IPS-15b (cell line): ENCODE measurements around the gene VPS13D.
"Not testable (repeated sequence)": the region's sequence is repeated elsewhere in the genome, so short reads cannot be mapped to it uniquely, and the experiment has no call there.

Experiments
- H3K27me3 ChIP-seq: one replicate; pipeline ENCODE4 v1.6.1; 2013; ENCODE audit warnings: low read length; ENCODE audit not compliant: control insufficient read depth, insufficient read depth
- H3K36me3 ChIP-seq: one replicate; pipeline ENCODE4 v1.6.1; 2013; ENCODE audit warnings: low read length; ENCODE audit not compliant: control insufficient read depth, insufficient read depth
- H3K4me1 ChIP-seq: one replicate; pipeline ENCODE4 v1.6.1; 2013; ENCODE audit warnings: mild to moderate bottlenecking, low read length; ENCODE audit not compliant: control insufficient read depth, insufficient read depth
- H3K4me3 ChIP-seq: one replicate; pipeline ENCODE4 v1.5.1; 2013; ENCODE audit warnings: low read depth, low read length
- H3K9ac ChIP-seq: one replicate; pipeline ENCODE4 v1.6.1; 2013; ENCODE audit warnings: low read depth, mild to moderate bottlenecking, low read length
- H3K9me3 ChIP-seq: one replicate; pipeline ENCODE4 v1.6.1; 2013; ENCODE audit warnings: mild to moderate bottlenecking, low read length; ENCODE audit not compliant: control insufficient read depth, insufficient read depth

The VPS13D gene

DNA sequence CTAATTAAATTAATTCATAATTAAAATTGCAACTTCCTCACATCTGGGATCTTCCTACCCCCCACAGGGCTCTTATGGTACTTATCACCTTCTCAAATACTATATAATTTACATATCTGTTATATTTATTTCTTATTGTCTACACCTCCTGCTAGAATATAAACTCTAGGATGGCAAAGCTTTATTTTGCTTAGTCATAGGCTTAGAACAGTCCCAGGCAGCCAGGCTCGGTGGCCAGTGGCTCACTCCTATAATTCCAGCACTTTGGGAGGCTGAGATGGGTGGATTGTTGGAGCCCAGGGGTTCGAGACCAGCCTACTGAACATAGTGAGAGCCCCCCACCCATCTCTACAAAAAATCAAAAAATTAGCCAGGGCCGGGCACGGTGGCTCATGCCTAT lies 10.0 kb upstream of the VPS13D start:
- no peak overlapping the region for H3K4me3 ChIP-seq
- no peaks in the 10 kb centered on the region for H3K36me3 ChIP-seq
- peaks cover 3% of the 10 kb centered on the region for H3K9me3 ChIP-seq

GRCh38 chr1:12220890-12221289 lies 8.9 kb upstream of the VPS13D start:
- H3K4me3 ChIP-seq = no peak overlapping the region

More for the DNA sequence above, 10.0 kb upstream of the VPS13D start:
- Histone ChIP-seq H3K27me3 (no peaks in the 10 kb centered on the region), H3K4me1 (no peaks in the 10 kb centered on the region), H3K9ac (no peak overlapping the region)

DNA sequence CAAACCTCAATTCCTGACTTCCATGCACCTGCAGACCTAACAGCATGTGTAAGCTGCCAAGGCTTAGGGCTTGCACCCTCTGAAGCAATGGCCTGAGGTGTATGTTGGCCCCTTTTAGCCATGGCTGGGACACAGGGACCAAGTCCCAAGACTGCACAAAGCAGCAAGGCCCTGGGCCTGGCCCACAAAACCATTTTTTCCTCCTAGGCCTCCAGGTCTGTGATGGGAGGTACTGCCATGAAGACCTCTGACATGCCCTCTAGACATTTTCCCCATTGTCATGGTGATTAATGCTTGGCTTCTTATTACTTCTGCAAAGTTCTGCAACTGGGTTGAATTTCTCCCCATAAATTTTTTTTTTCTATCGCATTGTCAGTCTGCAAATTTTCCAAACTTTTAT lies 7.1 kb upstream of the VPS13D start:
- not testable (repeated sequence) for H3K9ac ChIP-seq, H3K9me3 ChIP-seq, H3K4me3 ChIP-seq, H3K36me3 ChIP-seq, H3K4me1 ChIP-seq, H3K27me3 ChIP-seq

More at GRCh38 chr1:12220890-12221289, 8.9 kb upstream of the VPS13D start:
- no peaks in the 10 kb centered on the region for H3K4me1 ChIP-seq
- no peaks in the 10 kb centered on the region for H3K36me3 ChIP-seq
- peaks cover 3% of the 10 kb centered on the region for H3K9me3 ChIP-seq
- H3K9ac ChIP-seq = no peak overlapping the region
- no peaks in the 10 kb centered on the region for H3K27me3 ChIP-seq

DNA sequence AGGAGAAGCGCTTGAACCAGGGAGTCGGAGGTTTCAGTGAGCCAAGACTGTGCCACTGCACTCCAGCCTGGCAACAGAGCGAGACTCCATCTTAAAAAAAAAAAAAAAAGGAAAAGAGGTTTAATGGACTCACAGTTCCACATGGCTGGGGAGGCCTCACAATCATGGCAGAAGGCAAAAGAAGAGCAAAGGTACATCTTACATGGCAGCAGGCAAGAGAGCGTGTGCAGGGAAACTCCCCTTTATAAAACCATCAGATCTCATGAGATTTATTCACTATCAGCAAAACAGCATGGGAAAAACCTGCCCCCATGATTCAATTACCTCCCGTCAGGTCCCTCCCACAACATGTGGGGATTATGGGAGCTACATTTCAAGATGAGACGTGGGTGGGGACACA lies 5.7 kb upstream of the VPS13D start:
- H3K4me3 ChIP-seq, H3K9me3 ChIP-seq, H3K36me3 ChIP-seq, H3K27me3 ChIP-seq, H3K4me1 ChIP-seq, H3K9ac ChIP-seq: not testable (repeated sequence)

DNA sequence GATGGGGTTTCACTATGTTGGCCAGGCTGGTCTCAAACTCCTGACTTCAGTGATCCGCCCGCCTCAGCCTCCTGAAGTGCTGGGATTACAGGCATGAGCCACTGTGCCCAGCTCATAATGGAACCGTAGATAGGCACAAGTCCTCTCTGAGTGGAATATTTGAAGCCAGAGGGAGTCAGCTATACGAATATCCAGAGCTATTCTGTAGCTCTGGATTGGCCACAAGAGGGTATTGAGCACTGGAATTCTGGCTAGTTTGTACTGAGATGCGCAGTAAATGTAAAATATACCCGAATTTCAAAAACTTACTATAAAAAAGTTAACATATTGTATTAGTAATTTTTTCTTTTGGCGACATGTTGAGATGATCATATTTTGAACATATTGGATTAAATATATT lies 851 bp upstream of the VPS13D start:
- no peaks in the 10 kb centered on the region for H3K9me3 ChIP-seq
- H3K9ac ChIP-seq = no peak overlapping the region
- H3K4me3 ChIP-seq = no peak overlapping the region
- peaks cover 4% of the 10 kb centered on the region for H3K4me1 ChIP-seq
- H3K27me3 ChIP-seq = no peaks in the 10 kb centered on the region
- no peaks in the 10 kb centered on the region for H3K36me3 ChIP-seq

DNA sequence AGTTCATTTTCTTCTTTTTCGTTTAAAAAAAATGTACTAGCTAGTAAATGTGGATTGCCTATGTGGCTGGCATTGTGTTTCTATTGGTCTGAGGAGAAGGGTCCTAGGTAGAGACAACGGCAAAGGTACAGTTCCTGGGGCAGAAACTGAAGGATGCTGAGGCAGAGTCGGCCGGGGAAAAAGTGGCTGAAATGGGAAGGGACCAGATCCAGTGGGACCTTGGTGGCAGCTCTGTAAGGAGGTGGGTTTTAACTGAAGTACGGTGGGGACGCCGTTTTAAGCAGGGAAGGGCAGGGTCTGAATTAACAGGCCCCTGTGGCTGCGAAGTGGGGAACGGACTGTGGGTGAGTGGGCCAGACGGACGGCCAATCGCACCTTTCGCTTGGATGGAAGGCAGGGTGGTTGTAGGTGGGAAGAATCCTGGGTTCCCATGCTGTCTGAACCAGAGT lies 420 bp upstream of the VPS13D start:
- H3K9me3 ChIP-seq = no peaks in the 10 kb centered on the region
- no peak overlapping the region for H3K4me3 ChIP-seq
- H3K27me3 ChIP-seq = no peaks in the 10 kb centered on the region
- H3K9ac ChIP-seq = no peak overlapping the region
- H3K36me3 ChIP-seq = no peaks in the 10 kb centered on the region
- peaks cover 4% of the 10 kb centered on the region for H3K4me1 ChIP-seq

- Histone ChIP-seq H3K9me3 (no peaks in the 10 kb centered on the region), H3K9ac (peak overlapping the region; percentile 24), H3K4me3 (peak overlapping the region; percentile 85), H3K27me3 (no peaks in the 10 kb centered on the region), H3K36me3 (no peaks in the 10 kb centered on the region), H3K4me1 (peaks cover 4% of the 10 kb centered on the region)
Observed at GRCh38 chr1:12230549-12231275, 882 bp downstream of the VPS13D start.

DNA sequence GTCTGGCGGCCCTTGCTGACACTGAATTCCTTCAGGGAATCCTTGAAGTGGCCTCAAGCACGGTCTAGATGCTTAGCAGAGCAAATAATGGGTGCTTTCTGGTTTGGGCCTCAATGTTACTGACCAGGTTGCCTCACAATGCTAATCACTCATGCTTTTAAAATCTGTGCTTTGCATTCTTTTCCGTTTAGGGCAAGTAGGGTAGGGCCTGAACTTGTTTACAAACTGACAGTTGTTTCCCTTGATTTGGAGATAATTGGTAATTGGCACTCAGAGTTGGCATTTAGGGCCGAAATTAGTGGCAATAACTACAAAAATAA lies 1.4 kb downstream of the VPS13D start:
- Histone ChIP-seq H3K9ac (peak overlapping the region; percentile 24), H3K27me3 (no peaks in the 10 kb centered on the region), H3K4me1 (peaks cover 4% of the 10 kb centered on the region), H3K4me3 (peak overlapping the region; percentile 85), H3K36me3 (no peaks in the 10 kb centered on the region), H3K9me3 (no peaks in the 10 kb centered on the region)

GRCh38 chr1:12232221-12232620 lies 2.4 kb downstream of the VPS13D start:
- Histone ChIP-seq H3K9me3 (no peaks in the 10 kb centered on the region), H3K4me3 (no peak overlapping the region), H3K36me3 (no peaks in the 10 kb centered on the region), H3K27me3 (no peaks in the 10 kb centered on the region), H3K4me1 (peaks cover 4% of the 10 kb centered on the region), H3K9ac (no peak overlapping the region)

DNA sequence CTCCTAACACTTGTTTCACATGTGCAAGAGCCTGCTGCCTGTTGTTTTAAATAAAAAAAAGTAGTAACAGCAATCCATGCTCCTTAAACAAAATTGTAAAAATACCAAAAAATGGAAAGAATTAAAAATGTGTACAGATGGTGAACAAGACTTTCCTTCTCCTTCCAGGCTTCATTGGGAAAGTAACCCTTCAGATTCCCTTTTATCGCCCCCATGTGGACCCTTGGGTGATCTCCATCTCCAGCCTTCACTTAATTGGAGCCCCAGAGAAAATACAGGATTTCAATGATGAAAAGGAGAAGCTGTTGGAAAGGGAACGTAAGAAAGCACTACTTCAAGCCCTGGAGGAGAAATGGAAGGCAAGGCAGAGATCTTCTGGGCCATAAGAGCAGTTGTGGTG lies 14.2 kb downstream of the VPS13D start:
- no peak overlapping the region for H3K4me3 ChIP-seq
- H3K27me3 ChIP-seq = no peaks in the 10 kb centered on the region
- no peaks in the 10 kb centered on the region for H3K9me3 ChIP-seq
- no peak overlapping the region for H3K9ac ChIP-seq
- H3K36me3 ChIP-seq = peaks cover 10% of the 10 kb centered on the region
- peaks cover 25% of the 10 kb centered on the region for H3K4me1 ChIP-seq

GRCh38 chr1:12244585-12244984 lies 14.8 kb downstream of the VPS13D start:
- peaks cover 30% of the 10 kb centered on the region for H3K4me1 ChIP-seq
- H3K9ac ChIP-seq = no peak overlapping the region

GRCh38 chr1:12245116-12245515 lies 15.3 kb downstream of the VPS13D start:
- H3K4me1 ChIP-seq = peaks cover 29% of the 10 kb centered on the region
- H3K9me3 ChIP-seq = no peaks in the 10 kb centered on the region
- H3K36me3 ChIP-seq = peaks cover 16% of the 10 kb centered on the region
- no peak overlapping the region for H3K9ac ChIP-seq
- H3K4me3 ChIP-seq = no peak overlapping the region
- no peaks in the 10 kb centered on the region for H3K27me3 ChIP-seq

More at GRCh38 chr1:12244585-12244984, 14.8 kb downstream of the VPS13D start:
- H3K36me3 ChIP-seq = peaks cover 12% of the 10 kb centered on the region
- no peak overlapping the region for H3K4me3 ChIP-seq
- no peaks in the 10 kb centered on the region for H3K9me3 ChIP-seq
- H3K27me3 ChIP-seq = no peaks in the 10 kb centered on the region
